AG08396 (cell line): ENCODE data around the gene ROBO1.

Experiments
- DNase-seq: peaks from one replicate; pipeline ENCODE4 v3.0.0; 2012; ENCODE audit warnings: low spot score, mixed read lengths

Gene ROBO1

DNA sequence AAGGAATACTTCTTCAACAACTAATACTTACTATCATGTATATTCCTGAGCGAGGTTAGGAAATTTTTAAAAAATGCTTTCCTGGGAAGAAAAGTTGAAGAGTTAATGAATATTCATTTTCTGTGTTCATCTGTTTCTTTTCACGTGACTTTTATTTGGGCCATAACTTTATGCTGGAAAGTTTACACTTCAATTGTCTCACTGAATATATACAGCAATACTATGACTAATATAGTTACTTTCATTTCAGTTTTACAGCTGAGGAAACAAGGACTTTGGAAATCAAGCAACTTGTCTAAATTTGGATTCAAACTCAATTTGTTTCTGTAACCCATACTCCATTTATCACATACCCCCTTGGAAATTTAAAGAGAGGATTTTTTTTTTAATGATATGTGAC, 894.2 kb downstream of the ROBO1 start:
- DNase-seq = no peak

DNA sequence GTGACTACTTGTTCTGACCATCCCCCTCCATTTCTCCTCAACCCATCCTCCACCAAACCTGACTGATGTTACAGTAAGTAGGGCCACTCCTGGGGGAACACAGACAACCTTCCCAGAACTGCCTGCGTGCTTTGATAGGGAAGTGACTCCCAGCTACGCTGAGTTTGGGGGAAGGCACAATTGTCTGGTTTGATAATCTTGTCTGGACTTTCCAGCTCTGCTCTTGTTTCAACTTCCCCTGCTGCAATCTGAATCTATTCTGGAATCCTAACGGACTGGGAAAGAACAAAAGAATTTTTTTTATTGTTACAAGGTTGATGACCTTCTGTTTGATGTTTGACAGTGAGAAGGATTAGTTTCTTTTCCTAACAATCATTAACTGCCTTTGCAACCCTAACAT, 895.6 kb downstream of the ROBO1 start:
- DNase-seq = no peak

DNA sequence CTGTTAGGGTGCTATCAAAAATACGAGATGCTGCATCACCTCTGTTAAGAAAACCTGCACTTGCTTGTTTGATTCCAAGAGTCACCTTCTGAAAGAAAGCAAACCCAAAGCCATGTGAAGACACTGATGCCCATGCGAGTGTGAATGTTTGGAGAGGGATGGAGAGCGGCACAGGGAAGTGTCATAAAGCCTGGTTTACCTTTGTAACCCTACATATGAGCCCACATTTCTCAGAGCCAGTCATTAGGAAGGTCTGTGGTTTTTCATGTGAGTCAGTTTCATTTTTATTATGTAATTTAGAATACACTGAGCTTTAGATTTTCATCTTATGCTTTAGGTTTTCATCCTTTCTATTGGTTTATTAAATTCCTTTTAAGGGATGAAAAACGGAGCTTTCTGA, 896.8 kb downstream of the ROBO1 start:
- no peak for DNase-seq

DNA sequence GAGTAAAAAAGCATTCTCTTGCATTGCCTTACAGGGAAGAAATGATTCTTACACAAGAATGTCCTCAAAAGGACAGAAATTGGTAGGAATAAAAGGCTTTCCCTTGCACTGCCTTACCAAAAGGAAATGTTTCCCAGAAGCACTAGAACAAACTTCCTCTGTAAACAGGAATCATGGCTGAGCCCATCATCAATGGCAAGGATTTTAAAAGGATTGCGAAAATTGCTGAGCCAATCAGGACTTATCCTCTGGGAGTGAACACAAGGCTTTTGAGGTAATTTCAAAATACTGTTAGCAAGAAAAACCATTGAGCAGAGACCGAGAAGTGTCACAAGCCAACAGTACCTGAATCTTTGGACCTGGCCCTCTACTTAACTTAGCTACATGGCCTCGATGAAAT, 897.3 kb downstream of the ROBO1 start:
- DNase-seq = no peak

DNA sequence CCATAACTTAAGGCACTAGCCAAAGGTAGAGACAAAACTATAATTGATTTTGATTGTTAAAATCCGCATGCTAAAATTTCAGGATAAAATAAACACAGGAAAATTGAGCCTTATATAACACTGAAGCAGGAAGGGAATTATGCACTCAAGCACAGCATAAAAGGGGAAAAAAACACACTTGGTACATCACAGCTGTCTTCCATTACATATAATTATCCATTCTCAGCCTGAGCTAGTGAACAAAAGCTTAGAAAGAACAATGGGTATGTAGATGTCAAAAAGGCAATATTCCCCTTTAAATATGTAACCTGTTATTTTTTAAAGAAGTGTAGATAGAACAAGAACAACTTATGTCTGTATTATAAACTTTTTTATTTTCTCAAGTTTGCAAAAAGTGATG, 899.2 kb downstream of the ROBO1 start:
- DNase-seq = no peak

DNA sequence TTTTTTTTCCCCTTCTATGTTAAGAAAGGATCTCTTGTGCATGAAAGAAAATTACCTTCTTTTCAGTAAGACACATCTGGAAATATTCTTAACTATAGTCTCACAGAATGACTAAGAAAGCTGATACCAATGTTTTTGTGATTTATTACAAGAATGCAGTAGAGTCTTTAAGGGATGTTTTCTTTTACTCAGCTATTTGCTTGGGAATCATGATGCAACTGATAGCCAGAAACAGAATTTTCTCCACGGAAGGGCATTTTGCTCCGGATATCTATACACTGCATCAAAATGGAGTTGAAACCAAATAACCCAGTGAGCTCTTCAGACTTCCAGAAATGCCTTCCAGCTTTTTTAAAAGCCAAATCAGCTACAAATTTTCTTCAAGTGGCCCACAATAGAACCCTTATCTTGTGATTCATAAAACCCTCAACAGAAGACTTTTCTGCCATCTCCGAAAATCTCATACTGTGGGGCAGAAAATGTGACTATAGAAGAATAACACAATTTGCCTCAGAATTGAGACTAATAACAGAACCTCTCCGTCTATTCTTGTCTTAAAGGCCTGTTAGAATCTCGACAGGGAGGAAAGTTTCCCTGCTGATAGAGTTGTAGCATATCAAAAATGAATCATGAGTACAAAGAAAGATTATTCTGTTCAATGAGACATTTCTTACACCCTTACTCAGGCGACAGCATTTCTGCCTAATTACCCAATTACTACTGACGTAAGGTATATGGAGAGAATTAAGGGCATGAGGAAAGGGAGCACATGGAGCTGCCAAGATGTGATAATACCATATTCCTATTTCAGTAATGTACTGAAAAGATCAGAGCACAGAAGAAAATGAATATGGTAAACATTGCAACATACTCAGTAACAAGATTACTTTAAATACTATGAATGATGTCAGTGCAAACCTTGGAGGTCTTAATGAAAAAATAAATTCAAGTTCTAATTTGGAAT, 900.1 kb downstream of the ROBO1 start:
- no peak for DNase-seq

DNA sequence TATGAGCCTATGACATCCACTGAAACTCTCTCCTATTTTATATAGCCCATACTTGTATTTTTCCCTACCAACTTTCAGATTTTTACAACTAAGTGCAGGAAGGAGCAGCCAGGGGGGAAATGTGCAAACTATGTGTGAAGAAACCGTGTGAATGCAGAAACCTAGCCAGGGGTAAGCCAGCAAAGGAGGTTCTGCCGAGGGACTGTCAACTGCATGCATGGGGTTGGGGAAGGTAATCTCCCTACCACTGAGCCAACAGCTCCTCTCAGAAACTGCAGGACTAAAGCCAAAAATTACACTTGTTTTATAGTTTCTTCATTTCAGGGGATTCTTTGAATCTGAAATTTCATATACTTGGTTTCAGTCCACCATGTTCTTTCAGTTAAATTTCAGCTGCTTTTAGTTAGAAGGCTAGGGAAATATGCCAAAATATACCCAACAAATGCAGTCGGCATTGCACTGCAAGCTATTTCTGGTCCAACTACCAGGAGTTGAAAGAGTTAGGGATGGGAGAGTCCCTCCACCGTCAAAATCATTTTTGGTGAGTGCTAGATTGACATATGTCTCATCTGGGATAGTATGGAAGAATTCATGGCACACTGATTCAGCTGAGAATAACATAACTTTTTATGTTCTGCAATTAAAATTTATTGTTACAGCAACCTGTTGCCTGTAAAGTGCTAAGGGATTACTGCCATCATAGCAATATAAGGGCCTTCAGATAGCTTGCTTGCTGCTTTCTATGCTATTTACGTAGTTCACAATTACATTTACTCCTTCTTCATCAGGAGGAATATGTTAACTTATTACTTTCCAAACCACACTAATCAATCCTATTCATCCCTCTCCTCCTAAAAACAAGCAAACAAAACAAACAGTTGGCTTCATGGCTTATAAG, 904.2 kb downstream of the ROBO1 start:
- no peak for DNase-seq

DNA sequence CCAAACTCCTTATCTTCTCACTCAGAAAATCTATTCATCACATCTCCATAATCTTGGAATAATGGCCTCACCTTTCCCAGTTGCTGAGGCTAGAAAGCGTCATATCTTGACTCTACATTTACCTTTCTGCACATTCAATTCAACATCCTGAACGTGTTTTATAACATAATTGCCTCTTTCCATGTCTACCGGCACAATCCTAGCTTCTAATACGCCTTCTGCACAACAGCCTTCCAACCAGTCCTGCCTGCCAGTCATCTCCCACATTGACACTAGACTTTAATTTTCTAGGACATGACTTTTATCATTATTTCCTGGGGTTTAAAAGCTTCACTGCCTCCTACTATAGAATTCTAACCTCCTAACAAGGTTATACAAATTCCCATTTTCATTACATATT, 906.6 kb downstream of the ROBO1 start:
- no peak for DNase-seq

DNA sequence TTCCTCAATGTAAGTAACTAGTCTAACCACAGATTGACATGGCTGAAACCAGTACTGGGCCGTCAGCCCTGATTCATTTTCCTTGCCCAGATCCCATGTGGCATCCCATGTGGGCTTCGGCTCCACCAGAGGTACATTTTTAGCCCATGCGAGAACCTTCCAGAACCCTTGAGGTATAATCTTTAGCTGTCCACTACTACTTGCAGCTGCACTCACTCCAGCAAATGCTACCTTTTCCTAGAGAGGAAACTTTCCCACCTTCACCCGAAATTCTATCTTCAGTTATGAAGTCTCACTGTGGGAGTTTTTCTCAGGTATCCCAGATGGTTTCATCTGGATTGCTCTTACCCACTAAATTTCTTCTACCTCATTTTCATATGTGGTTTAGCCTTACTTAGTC, 907.2 kb downstream of the ROBO1 start:
- DNase-seq = no peak

DNA sequence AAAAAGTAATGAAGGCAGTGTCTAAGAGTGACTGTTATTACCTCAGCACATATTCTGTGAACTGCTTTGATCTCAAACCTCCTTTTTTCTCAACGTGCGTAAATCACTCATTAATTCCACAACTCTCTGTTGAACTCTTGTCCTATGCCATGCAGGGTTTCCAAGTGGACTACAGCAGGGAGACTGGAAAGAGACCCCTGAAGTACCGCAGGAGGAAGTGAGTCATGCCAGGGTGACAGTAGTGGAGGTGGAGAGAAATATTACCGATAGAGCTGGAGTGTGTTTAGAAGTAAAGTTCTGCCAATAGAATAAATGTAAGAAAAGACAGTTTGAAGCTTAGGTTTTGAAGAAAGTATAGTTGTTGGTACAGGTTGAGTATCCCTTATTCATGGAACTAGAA, 908.9 kb downstream of the ROBO1 start:
- DNase-seq = no peak

DNA sequence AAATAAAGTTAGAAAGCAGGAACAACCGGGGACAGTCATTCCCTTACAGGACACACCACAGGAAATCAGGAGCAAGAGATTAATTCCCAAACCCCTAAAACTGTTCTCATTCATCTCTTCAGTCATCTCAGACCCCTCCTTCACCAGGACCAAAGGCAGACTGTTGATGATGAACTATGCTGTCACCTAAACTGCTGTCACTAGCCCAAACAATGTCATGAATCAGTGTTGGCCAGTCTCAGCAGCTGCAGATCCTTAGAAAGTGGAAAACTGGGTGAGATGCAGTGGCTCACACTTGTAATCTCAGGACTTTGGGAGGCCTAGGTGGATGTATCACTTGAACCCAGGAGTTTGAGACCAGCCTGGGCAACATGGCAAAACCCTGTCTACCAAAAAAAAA, 909.6 kb downstream of the ROBO1 start:
- peak; percentile 5 for DNase-seq

DNA sequence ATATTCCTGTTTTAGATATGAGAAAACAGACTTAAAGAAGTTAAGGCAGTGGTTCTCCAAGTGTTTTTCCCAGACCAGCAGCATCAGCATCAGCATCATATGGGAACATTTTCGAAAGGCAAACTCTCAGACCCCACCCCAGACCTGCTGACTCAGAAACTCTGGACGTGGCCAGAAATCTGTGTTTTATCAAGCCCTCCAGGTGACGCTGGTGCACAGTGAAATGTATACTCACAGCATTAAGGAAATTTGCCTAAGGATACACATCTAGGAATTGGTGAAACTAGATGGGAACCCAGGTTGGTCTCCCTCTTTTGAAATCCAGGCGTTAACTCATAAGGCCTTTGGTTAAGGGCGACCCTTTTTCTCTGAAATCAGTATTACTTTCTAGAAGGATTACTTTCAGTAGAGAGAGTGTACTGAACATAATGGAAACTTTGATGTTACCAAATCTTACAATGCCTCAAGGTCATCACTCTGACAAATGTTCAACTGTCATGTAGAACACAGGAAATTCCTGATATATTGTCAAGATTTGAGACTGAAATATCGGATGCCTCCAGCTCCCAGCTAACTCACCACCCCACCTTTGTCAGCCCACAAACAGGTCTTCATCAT, 910.2 kb downstream of the ROBO1 start:
- no peak for DNase-seq

DNA sequence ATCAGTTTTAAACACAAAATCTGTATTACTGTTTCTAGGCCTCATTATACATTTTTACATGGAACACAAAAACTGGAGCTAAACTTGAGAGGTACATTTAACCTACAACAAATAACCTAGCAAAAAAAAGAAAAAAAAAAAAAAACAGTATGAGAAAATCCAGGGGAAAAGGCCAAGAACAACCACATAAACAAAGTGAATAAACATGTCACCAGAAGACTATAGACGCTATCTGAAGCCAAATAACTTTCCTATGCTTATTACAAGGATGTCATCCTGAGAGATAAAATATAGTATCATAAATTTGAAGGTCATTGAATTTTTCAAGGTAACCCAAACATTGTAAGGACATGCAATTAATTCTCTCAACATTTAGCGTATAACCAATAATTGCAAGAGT, 911.6 kb downstream of the ROBO1 start:
- DNase-seq = no peak

DNA sequence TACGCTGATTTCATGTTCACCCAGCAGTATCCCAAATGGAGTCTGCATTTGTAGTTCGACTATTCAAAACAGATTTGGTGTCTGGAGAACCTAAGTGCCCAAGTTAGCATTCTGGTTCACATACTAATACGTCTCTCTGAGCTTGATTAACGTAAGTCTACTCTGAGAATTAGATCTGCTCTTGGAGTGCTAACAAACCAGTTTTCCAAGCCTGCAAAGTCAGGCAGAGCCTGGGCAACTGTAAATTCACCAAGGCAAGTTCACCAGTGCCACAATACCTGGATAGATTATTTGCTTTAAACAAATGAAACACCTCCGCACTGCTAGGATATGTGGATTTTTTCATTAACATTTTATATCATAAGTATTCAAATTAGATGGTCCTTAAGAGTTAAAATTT, 912.6 kb downstream of the ROBO1 start:
- no peak for DNase-seq

DNA sequence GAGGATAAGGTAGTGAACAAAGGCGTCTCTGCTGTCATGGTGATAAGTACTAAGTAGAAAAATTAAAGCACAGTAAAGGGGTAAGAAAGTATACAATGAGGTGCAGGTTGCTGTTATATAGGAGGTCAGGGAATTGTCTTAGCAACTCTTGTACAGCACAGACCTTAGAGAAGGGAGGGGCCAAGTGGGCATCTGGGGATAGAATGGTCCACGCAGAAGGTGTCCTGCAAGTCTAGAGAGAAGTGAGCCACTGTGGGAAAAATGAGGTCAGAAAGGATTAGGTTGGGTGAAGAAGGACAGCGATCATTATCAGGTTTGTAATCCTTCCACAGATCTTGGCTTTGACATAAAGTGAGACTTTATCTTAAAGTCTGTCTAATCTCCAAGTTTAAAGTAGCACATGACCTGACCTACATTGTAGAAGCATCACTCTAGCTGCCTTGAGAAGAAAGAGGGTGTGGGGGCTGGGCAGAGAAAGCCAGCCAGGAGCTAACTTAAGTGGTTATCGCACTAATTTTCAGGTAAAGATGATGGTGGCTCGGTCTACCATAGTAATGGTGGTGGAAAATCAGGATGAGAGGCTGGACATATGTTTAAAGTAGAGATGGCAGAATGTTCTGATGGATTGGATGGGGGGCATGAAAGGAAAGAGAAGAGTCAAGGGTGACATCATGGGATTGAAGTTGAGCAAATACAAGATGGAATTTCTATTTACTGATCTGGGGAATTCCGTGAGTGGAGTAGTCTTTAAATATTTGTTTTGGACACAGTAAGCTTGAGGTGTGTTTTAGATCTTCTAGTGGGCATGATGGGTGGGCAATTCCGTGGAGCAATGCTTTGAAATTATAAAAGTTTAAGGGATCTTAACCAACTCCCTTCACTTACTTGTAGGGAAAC, 919.2 kb downstream of the ROBO1 start:
- no peak for DNase-seq

DNA sequence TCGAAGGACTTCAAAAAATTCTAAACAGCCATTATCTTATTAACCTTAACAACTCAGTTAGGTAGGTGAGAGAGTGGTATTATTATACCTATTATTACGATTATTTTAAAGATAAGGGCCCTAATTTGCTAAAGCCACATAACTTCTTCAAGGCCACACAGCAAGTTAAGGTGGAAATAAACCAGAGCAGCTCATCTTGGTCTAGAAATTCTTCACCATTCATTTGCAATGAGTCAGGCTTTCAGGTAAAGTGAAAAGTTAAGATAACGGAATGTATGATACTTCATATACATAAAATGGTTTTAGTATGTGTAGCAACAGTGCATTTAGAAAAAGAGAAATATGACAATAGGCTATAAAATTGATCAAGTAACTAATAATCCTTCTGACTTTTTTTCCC, 920.2 kb downstream of the ROBO1 start:
- no peak for DNase-seq

DNA sequence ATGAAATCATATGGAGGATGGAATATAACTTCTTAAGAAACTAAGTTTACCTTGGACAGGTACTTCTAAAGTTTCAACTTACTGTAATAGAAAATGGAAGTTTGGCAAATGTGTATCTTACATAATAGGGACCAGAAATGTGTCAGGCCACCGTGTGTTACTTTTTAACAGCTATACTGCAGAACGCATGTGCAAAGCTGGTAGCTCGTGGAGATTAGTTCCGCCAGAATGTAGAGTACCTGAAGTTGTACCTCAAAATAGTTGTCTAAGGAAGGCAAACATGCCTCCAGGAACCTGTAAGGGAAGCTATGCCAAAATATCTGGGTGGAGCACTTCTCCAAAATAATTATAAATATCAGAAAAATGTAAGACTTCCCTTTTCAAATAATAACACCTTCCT, 920.6 kb downstream of the ROBO1 start:
- DNase-seq = no peak

DNA sequence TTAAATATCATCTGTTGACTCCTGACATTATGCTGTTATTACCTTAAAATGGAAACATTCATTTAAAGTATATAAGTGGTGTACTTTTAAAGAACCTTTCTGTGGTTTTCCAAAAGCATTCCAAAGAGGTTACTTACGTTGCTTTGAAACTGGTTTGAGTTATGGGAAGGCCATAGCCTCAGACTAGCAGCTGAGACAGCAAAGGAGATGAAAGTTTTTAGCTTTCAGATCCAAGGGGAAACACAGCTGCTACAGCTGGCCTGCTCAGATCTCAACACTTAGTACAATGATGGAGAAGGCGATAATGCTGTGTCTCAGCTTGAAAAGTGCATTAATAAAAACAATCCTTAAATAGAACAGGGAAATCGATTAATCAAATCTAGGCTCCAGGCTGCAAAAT, 921.1 kb downstream of the ROBO1 start:
- peak; percentile 5 for DNase-seq

DNA sequence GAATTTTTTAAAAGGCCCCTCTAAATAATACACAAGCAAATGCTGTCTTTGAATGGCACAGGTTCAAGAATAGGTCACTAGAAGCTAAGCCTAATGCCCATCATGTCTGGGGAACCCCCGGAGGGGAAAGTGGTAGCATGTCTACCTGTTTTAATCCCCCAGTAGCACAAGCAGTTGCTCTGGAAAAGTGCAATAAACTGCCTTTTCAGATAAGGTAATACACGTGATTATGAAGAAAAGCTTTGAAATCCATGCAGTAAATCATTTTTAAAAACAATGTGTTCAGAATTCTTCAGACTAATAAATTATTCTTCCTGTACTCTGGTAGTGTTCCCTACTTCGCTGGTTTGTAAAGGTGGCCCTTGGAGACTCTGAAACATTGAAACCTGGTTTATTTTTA, 922.2 kb downstream of the ROBO1 start:
- DNase-seq = no peak

DNA sequence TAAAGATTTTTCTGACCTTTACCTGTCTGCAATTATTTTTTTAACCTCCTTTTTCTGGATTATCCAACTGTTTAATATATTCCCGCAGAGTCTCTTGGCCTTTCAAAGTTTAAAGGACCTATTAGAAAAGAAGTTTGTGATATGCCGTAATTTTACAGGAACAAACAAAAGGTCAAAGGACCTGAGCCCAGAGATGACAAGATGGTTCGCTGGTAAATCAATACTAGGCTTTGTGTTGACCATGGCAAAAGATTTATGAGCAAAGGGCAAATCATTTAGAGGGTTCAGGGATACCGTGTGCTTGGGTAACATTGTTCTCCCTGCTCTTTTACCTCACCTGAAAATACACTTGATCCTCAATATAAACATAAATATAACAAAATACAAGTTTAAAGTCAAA, 923.5 kb downstream of the ROBO1 start:
- no peak for DNase-seq

DNA sequence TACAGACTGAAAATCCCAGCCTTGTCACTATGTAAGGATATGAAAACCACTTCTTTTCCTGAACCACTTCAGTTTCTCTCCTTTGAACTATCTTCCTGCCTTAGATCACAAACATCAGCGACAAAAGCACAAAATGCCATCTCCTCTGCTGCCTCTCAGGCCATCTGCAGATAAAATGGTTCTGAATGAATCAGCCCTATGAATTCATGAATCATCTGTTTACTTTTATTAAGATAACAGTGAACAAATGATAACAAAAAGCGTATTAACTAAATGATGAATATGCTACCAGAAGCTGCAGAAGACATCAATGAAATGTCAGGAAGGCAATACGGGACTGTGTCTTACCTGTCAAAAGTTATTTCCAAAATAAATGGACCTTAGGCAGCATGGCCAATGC, 928.1 kb downstream of the ROBO1 start:
- peak; percentile 5 for DNase-seq

DNA sequence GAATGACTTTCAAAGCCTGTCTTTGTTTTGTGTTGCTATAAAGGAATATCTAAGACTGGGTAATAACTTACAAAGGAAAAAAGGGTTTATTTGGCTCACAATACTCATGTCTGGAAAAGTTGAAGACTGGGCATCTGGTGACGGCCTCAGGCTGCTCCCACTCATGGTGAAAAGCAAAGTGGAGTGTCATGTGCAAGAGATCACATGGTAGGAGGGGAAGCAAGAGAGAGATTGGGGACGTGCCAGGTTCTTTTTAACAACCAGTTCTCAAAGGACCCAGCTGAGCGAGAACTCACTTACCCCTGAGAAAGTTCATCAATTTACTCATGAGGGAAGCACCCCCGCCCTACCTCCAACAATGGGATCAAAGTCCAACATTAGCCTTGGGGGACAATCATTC, 929.4 kb downstream of the ROBO1 start:
- DNase-seq = no peak
